GM23338 (cell line): ENCODE data around the gene ODF4.

ENCODE experiments used
- CREB1 ChIP-seq: fragments of 250-450 bp; sonication (Bioruptor Pico); IDR thresholded peaks from 2 replicates; pipeline ENCODE4 v1.5.0; 2020; ENCODE audit warnings: low read depth, mild to moderate bottlenecking, moderate library complexity
- CTCF ChIP-seq, 2 experiments: fragments of 200-600 bp in 1 of 2; sonication (generic) in 1 of 2; conservative IDR thresholded peaks; 2 replicates each; pipeline versions ENCODE4 v1.5.1 to v1.6.1; 2016 to 2017; ENCODE audit warnings: antibody characterized with exemption in 2 of 2, low read depth in 2 of 2, mild to moderate bottlenecking in 2 of 2, moderate library complexity in 1 of 2
- EZH2 ChIP-seq: fragments of 200-600 bp; sonication (generic); IDR thresholded peaks from one replicate; pipeline ENCODE4 v1.8.0; 2017; ENCODE audit warnings: antibody characterized with exemption, mild to moderate bottlenecking, low read depth; ENCODE audit not compliant: unreplicated experiment
- EZH2phosphoT487 ChIP-seq: fragments of 200-600 bp; sonication (generic); IDR thresholded peaks from one replicate; pipeline ENCODE4 v1.8.1; 2018; ENCODE audit warnings: antibody characterized with exemption; ENCODE audit not compliant: unreplicated experiment
- JUNB ChIP-seq: IDR thresholded peaks from one replicate; pipeline ENCODE4 v1.6.1; 2016; ENCODE audit warnings: antibody characterized with exemption; ENCODE audit not compliant: unreplicated experiment
- NANOG ChIP-seq: IDR thresholded peaks from 2 replicates; pipeline ENCODE4 v1.6.1; 2016; ENCODE audit warnings: antibody characterized with exemption, borderline replicate concordance
- POLR2AphosphoS5 ChIP-seq: IDR thresholded peaks from 2 replicates; pipeline ENCODE4 v1.6.1; 2016; ENCODE audit warnings: antibody characterized with exemption, low read depth
- REST ChIP-seq: IDR thresholded peaks from one replicate; pipeline ENCODE4 v1.6.1; 2018; ENCODE audit warnings: antibody characterized with exemption; ENCODE audit not compliant: unreplicated experiment

GRCh38 chr17:8310601-8311123 is 29.0 kb upstream of the ODF4 start:
- no peak for TF ChIP-seq EZH2
- no peak for TF ChIP-seq CTCF (conservative IDR thresholded peaks at IDR 0.05; ENCODE audit: low read depth in 2 of 2)
- TF ChIP-seq JUNB: no peak
- no peak for TF ChIP-seq NANOG
- no peak for TF ChIP-seq POLR2AphosphoS5
- TF ChIP-seq CREB1 (CRISPR knock-in tag): no peak
- no peak for TF ChIP-seq REST
- TF ChIP-seq EZH2phosphoT487: no peak
